Heart left ventricle (tissue), 16 donors: ENCODE data around the gene TESPA1. TPM values are rescaled to one million over a fixed set of nuclear protein-coding genes. Genes with fewer than 3 reads are reported as not detected.

Experiments
- ATAC-seq, 4 donors: fragments of 200-7000 bp; cut with Tn5 transposase; one replicate each; pipeline ENCODE4 v1.9.1; 2020 to 2022; ENCODE audit warnings: moderate library complexity in 4 of 4, mild to moderate bottlenecking in 3 of 4, moderate number of reproducible peaks in 1 of 4
- DNase-seq, 5 donors: peaks; one replicate each; pipeline ENCODE4 v3.0.0-alpha.2; 2020
- H3K27ac ChIP-seq, 12 donors: fragments of 200-600 bp; sonication (generic) in 4 of 12; one replicate each; pipeline versions ENCODE4 v1.5.0 to v1.8.0; 2016 to 2022; ENCODE audit warnings: mild to moderate bottlenecking in 2 of 12
- H3K27me3 ChIP-seq, 9 donors: fragments of 200-600 bp; sonication (generic) in 2 of 9; one replicate each; pipeline versions ENCODE4 v1.5.1 to v1.8.0; 2016 to 2022; ENCODE audit warnings: mild to moderate bottlenecking in 3 of 9
- H3K36me3 ChIP-seq, 9 donors: fragments of 200-600 bp; sonication (generic) in 2 of 9; one replicate each; pipeline versions ENCODE4 v1.5.0 to v1.8.0; 2018 to 2022; ENCODE audit warnings: mild to moderate bottlenecking in 2 of 9
- H3K4me1 ChIP-seq, 12 donors: fragments of 200-600 bp; sonication (generic) in 4 of 12; one replicate each; pipeline versions ENCODE4 v1.5.0 to v1.8.0; 2016 to 2022; ENCODE audit warnings: mild to moderate bottlenecking in 3 of 12
- H3K4me3 ChIP-seq, 12 donors: fragments of 200-600 bp; sonication (generic) in 4 of 12; one replicate each; pipeline versions ENCODE4 v1.5.0 to v1.8.0; 2017 to 2022; ENCODE audit warnings: mild to moderate bottlenecking in 9 of 12, moderate library complexity in 4 of 12
- H3K9me3 ChIP-seq, 12 donors: fragments of 200-600 bp; sonication (generic) in 4 of 12; one replicate each; pipeline versions ENCODE4 v1.5.0 to v1.8.0; 2016 to 2022; ENCODE audit warnings: mild to moderate bottlenecking in 1 of 12
- POLR2A ChIP-seq, 2 donors: fragments of 450-650 bp; IDR thresholded peaks; one replicate each; pipeline ENCODE4 v1.6.1; 2017; ENCODE audit warnings: antibody characterized with exemption in 2 of 2, mild to moderate bottlenecking in 2 of 2, moderate library complexity in 2 of 2
- WGBS, 4 donors: extraction: QIAGEN DNeasy Blood & Tissue Kit in 2 of 4; methylation state at CpG; one replicate each; pipeline versions ENCODE4 v1.1.5 to v1.1.7; 2013 to 2018; 5-methylcytosine and 5-hydroxymethylcytosine counted together
- intact Hi-C, 10 donors: fragments of 100-400 bp; cut with DNase I; formaldehyde crosslinking; loops; one replicate each; pipeline versions ENCODE4 v1.11.1 to v1.14.2; 2022
- polyA plus RNA-seq, 2 donors: library from polyadenylated mRNA; stranded (reverse); fragments of 200-250 nt; gene quantifications; one replicate each; pipeline ENCODE4 v1.2.3, GENCODE V29; 2013
- total RNA-seq, 9 donors: library from RNA; depleted of rRNA in 2 of 9; stranded (reverse); fragments of >200 nt in 2 of 9; fragmentation: NEBNext Ultra II Directional in 3 of 9; extraction: Animal tissue kit (Norgen Biotek cat#: 25700) in 3 of 9; gene quantifications; one replicate each; pipeline versions ENCODE4 v1.1.0 to v1.2.4, GENCODE V29; 2016 to 2023
- TF ChIP-seq, protein P1 (sequence below), 12 donors: fragments of 200-600 bp; sonication (generic) in 4 of 12; IDR thresholded peaks; one replicate each; pipeline versions ENCODE4 v1.5.0 to v1.8.0; 2018 to 2022; ENCODE audit warnings: antibody characterized with exemption in 12 of 12, mild to moderate bottlenecking in 5 of 12
- donor health status: ischemic (EF 13 %, LVEDD 7.1; RV severe dilation, severe dysfunction).
- donor health status: healthy with polysubstance abuse.
- donor health status: DM: no; HTN: yes; CAD: no.
- donor health status: DM: no; HTN: no; CAD: no.
- donor health status: ischemic (EF 25% LVEDD 6.9; RV normal size, moderate dysfunction).
- donor health status: ischemic (EF 25% LVEDD 5.7; RV mildly dilated, moderate dysfunction).
- donor health status: healthy.
- donor health status: DM: yes; HTN: yes; CAD: no.
- donor health status: ischemic (EF 35%, LVEDD 5.7; RV mildly dilated, moderate dysfunction).
- donor health status: nonischemic (EF 11% LVEDD 7.7; RV severe dilation, severe dysfunction).
- donor health status: DM: yes; HTN: yes; CAD: no.
- donor health status: PGD.
- donor health status: ischemic (EF 29% LVEDD 5.4; RV normal size, mild dysfunction).
- donor health status: nonischemic (EF 23%, LVEDD 6.1; RV moderate dilation, normal function).

The TESPA1 gene
- total and polyA plus RNA-seq, 11 donors: 0.16 to 2.9 (median 0.49) TPM; not detected in 1

DNA sequence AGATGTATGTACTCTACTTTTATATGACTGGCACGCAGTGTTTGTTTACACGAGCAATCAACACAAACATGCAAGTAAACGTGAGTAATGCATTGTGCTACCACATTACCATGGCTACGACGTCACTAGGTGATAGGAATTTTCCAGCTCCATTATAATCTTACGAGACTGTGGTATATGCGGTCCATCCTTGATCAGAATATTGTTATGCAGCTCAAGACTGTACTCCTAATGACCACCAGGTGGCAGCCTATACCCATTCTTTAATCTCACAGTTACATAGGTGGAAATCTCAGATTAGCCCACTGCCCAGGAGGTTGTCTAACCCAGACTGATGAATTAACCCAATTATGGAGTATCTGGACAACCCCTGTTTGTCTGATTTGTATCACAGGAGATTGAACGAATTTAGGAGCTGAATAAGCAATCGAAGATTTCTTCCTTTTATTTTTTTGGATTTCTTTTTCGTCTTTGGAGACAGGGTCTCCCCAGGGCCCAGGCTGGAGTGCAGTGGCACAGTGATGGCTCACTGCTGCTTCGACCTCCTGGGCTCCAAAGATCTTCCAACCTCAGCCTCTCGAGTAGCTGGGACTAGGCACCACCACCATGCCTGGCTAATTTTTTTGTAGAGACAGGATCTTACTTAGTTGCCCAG, 8.7 kb upstream of the TESPA1 start:
- DNase-seq (peak in 3 of 5 donors; percentile 31 to 42 (median 35)), ATAC-seq (peak in 3 of 4 donors; percentile 60 to 80 (median 79))
- Histone ChIP-seq H3K27me3 (peaks cover 0 to 9% (median 0%) of the 10 kb centered on the region in 9 donors), H3K4me1 (peaks cover 0 to 27% (median 2%) of the 10 kb centered on the region in 12 donors), H3K9me3 (no peaks in the 10 kb centered on the region), H3K36me3 (no peaks in the 10 kb centered on the region), H3K27ac (no peak overlapping the region), H3K4me3 (no peak overlapping the region)
- TF ChIP-seq, protein P1, sequence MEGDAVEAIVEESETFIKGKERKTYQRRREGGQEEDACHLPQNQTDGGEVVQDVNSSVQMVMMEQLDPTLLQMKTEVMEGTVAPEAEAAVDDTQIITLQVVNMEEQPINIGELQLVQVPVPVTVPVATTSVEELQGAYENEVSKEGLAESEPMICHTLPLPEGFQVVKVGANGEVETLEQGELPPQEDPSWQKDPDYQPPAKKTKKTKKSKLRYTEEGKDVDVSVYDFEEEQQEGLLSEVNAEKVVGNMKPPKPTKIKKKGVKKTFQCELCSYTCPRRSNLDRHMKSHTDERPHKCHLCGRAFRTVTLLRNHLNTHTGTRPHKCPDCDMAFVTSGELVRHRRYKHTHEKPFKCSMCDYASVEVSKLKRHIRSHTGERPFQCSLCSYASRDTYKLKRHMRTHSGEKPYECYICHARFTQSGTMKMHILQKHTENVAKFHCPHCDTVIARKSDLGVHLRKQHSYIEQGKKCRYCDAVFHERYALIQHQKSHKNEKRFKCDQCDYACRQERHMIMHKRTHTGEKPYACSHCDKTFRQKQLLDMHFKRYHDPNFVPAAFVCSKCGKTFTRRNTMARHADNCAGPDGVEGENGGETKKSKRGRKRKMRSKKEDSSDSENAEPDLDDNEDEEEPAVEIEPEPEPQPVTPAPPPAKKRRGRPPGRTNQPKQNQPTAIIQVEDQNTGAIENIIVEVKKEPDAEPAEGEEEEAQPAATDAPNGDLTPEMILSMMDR (IDR thresholded peaks at IDR 0.05): peak; percentile 80 to 94 (median 89)
- TF ChIP-seq POLR2A (IDR thresholded peaks at IDR 0.05): no peak
- 20 to 23% (median 22%) methylated on average over 12 of the region's 12 CpGs for WGBS, 4 donors
- intact Hi-C loops: loop anchor here in 9 of 10 donors (1.0 to 10.0 kb wide), 8 partner anchors 75 to 621 kb away; no protein-coding TSS in a partner anchor

GRCh38 chr12:54991991-54992375, 7.4 kb upstream of the TESPA1 start:
- peaks cover 0 to 9% (median 0%) of the 10 kb centered on the region in 9 donors for H3K27me3 ChIP-seq
- peaks cover 0 to under 1% (median 0%) of the 10 kb centered on the region in 12 donors for H3K9me3 ChIP-seq
- no peaks in the 10 kb centered on the region for H3K36me3 ChIP-seq
- intact Hi-C loops: loop anchor here in 8 of 10 donors (2.0 to 10.0 kb wide), 5 partner anchors 77 to 623 kb away; no protein-coding TSS in a partner anchor
- peaks cover 0 to 31% (median 2%) of the 10 kb centered on the region in 12 donors for H3K4me1 ChIP-seq
- no peak for TF ChIP-seq POLR2A (IDR thresholded peaks at IDR 0.05)
- TF ChIP-seq, protein P1 (IDR thresholded peaks at IDR 0.05): no peak
- ATAC-seq (no peak), DNase-seq (no peak)
- WGBS, 4 donors: 74 to 92% (median 89%) methylated on average over 5 of the region's 5 CpGs
- peak overlapping the region in 1 of 12 donors; percentile 58 for H3K27ac ChIP-seq
- H3K4me3 ChIP-seq: no peak overlapping the region

DNA sequence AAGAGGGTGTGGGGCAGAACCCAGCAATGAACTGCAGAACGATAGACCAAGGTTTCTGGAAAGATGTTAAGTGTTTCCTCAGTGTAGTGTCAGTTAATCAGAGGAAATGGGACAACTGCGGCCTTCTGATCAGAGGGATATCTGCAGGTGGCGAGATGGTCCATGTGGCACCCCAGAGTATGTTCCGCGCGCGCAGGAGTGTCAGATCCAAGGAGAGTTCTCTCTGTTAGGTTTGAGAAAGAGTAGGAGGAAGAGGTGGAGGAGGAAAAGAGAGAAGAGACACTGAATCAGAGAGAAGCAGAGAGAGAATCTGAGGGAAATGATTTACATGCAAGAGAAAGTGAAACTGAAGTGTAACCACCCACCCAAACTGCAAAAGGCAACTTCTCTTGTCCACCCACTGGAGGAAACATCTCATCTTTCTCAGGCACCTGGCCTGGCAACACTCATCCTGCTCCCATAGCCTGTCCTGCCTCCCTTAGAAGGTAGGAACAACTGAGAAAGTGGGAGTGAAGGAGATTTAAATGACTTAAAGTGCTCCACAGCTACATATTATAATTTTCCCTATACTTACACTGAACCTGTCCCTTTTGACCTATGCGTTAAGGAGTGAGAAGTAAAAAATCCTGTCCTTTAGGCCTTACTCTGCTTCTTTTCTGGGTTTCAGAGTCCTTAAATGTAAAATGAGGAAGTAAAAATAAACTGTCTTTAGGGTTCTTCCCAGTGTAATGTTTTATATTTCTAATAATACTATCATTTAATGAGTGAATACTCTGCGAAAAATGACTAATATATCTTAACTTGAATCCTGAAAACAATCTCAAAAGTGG, 6.8 kb upstream of the TESPA1 start:
- peaks cover 0 to 31% (median 2%) of the 10 kb centered on the region in 12 donors for H3K4me1 ChIP-seq
- peaks cover 0 to 4% (median 0%) of the 10 kb centered on the region in 12 donors for H3K9me3 ChIP-seq
- ATAC-seq: no peak
- DNase-seq: no peak
- intact Hi-C loops: loop anchor here in 6 of 10 donors (5.0 to 10.0 kb wide), 3 partner anchors 151 to 623 kb away; no protein-coding TSS in a partner anchor
- no peak for TF ChIP-seq POLR2A (IDR thresholded peaks at IDR 0.05)
- WGBS, 4 donors: 87 to 91% (median 89%) methylated on average over 9 of the region's 9 CpGs
- H3K4me3 ChIP-seq: peak overlapping the region in 1 of 12 donors; percentile 17
- no peaks in the 10 kb centered on the region for H3K36me3 ChIP-seq
- peaks cover 0 to 13% (median 0%) of the 10 kb centered on the region in 9 donors for H3K27me3 ChIP-seq
- peak overlapping the region in 1 of 12 donors; percentile 58 for H3K27ac ChIP-seq

DNA sequence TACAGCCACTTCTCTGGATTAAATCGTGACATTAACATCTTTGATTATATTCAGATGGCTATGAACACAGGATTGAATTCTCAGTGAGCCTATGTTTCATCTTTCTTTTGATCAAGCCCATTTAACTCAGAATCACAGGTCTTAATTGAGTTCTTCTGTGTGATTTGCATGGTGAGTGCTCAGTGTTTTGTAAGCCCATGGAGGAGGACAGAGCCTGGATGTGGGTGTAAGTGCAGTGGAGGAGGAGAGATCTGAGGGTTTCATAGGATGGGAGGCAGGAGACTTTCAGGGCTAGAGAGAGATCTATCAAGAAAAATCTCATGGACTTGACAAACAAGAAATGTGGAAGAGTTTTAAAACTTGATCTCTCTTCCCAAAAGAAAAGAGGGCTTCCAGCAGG, 5.3 kb upstream of the TESPA1 start:
- DNase-seq (no peak), ATAC-seq (no peak)
- Histone ChIP-seq H3K27ac (peak overlapping the region in 4 of 12 donors; percentile 1 to 66 (median 44)), H3K4me1 (peaks cover 0 to 39% (median 5%) of the 10 kb centered on the region in 12 donors), H3K4me3 (no peak overlapping the region), H3K9me3 (peaks cover 0 to 4% (median 0%) of the 10 kb centered on the region in 12 donors), H3K36me3 (no peaks in the 10 kb centered on the region), H3K27me3 (peaks cover 0 to 5% (median 0%) of the 10 kb centered on the region in 9 donors)
- intact Hi-C loops: loop anchor here in 6 of 10 donors (5.0 to 10.0 kb wide), 3 partner anchors 152 to 625 kb away; no protein-coding TSS in a partner anchor
- TF ChIP-seq, protein P1 (IDR thresholded peaks at IDR 0.05): no peak
- no peak for TF ChIP-seq POLR2A (IDR thresholded peaks at IDR 0.05)
- 33 to 55% (median 38%) methylated on average over 1 of the region's 1 CpG for WGBS, 4 donors
